Retinal pigment epithelial cell (primary cell): ENCODE data around the gene CA12.

ENCODE experiments used
- DNase-seq: peaks from one replicate; pipeline ENCODE4 v3.0.0-alpha.2; 2010; ENCODE audit warnings: low read depth
- H3K4me3 ChIP-seq: 2 replicates; pipeline ENCODE4 v1.5.1; 2011; ENCODE audit warnings: mild to moderate bottlenecking, low read length, control low read depth, moderate library complexity
- TF ChIP-seq, protein P1 (sequence below): conservative IDR thresholded peaks from 2 replicates; pipeline ENCODE4 v1.5.1; 2011; ENCODE audit warnings: low read depth, low read length, control low read depth, inconsistent platforms

Gene CA12

DNA sequence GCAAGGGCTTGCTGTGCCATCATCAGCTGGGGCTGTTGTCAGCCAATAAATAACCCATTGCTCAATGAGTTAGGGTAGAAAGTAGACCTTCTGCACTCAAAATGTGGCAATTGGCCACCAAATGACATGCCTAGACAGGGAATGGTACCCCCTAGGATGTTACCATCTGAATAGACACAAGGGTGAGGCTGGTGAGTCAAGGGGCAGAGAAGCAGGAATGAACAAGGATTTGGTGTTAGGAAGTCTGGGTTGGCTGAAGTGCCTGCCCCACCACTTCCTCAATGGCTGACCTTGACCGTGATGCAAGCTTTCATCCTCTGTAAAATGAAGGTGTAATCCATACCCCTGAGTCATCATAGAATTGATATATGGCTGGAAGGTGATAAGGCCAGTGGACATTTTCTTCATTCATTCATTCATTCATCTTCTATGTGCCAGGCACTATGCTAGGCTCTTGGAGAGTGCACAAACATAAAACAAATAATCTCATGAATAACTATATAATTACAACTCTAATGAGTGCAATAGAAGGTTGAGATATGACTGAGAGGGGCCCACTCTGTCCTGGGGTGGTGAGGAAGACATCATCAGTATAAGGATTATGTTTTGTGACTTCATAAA, 4.4 kb upstream of the CA12 start:
- DNase-seq, result no peak
- no peak overlapping the region for H3K4me3 ChIP-seq
- TF ChIP-seq, protein P1, sequence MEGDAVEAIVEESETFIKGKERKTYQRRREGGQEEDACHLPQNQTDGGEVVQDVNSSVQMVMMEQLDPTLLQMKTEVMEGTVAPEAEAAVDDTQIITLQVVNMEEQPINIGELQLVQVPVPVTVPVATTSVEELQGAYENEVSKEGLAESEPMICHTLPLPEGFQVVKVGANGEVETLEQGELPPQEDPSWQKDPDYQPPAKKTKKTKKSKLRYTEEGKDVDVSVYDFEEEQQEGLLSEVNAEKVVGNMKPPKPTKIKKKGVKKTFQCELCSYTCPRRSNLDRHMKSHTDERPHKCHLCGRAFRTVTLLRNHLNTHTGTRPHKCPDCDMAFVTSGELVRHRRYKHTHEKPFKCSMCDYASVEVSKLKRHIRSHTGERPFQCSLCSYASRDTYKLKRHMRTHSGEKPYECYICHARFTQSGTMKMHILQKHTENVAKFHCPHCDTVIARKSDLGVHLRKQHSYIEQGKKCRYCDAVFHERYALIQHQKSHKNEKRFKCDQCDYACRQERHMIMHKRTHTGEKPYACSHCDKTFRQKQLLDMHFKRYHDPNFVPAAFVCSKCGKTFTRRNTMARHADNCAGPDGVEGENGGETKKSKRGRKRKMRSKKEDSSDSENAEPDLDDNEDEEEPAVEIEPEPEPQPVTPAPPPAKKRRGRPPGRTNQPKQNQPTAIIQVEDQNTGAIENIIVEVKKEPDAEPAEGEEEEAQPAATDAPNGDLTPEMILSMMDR, result no peak

DNA sequence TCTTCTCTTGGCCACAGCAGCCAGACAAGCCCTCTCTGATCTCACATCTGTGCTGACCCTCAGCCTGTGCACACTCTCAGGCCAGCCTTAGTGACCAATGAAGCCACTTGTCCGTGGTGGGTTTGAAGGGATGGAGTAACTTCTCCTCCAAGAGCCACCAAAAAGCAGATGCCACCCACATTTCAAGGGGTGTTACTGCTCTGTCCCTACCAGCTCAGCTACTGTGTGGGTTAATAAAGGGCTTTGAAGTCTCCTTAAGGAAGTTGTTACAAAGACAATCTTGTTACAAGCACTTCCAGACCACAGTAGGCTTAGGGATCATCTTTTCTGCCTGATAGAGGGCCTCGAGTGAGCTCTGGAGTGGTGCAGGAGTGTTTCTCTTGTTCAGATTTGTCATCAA, 3.3 kb upstream of the CA12 start:
- H3K4me3 ChIP-seq, result no peak overlapping the region
- TF ChIP-seq, protein P1, result no peak
- DNase-seq, result no peak

DNA sequence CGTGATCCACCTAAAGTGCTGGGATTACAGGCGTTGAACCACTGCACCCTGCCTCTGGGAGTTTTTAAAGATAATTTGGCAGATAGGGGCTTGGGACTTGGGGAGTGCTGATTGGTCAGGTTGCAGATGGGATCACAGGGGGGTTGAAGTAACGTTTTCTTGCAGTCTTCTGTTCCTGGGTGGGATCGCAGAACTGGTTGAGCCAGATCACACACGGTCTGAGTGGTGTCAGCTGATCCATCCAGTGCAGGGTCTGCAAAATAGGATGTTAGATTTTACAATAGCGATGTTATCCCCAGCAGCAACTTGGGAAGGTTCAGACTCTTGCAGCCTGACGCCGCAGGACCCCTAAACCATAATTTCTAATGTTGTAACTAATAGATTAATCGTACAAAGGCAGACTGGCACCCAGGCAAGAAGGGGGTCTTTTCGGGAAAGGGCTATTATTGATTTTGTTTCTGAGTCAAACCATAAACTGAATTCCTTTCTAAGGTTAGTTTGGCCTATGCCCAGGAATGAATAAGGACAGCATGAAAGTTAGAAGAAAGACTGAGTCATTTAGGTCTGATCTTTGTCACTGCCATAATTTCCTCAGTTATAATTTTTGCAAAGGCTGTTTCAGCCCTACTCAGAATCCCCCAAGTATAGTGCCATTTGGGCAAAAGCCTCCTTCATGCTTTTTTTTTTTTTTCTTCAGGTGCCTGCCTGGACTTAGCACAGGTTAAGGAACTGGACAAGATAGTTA, 1.5 kb upstream of the CA12 start:
- H3K4me3 ChIP-seq, result no peak overlapping the region
- DNase-seq, result no peak
- TF ChIP-seq, protein P1, result no peak

DNA sequence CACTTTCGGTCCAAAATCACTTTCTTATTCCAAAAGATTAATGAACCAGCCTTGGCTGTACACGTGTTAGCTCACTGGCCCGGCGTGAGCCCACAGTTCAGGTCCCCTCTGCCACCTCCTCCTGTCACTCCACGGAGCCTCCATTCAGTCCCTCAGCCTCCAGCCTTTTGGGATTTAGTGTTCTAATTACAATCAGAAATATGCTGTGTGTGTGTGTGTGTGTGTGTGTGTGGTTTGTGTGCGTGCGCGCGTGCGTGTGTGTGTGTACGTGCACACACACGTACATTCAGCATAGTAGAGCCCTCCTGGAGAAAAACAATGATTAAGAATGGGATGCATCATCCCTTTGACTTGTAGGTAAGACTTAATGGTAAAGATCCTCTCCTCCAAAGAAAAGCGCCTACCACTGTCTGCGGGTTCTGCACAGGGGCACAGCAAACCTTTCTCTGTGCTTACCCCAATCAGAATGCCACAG, 801 bp downstream of the CA12 start:
- peak overlapping the region; percentile 77 for H3K4me3 ChIP-seq
- DNase-seq, result no peak
- TF ChIP-seq, protein P1, result no peak

- H3K4me3 ChIP-seq, result peak overlapping the region; percentile 77
- TF ChIP-seq, protein P1, result no peak
- DNase-seq, result no peak
These were observed 1.4 kb downstream of the CA12 start for GRCh38 chr15:63380151-63380807.

DNA sequence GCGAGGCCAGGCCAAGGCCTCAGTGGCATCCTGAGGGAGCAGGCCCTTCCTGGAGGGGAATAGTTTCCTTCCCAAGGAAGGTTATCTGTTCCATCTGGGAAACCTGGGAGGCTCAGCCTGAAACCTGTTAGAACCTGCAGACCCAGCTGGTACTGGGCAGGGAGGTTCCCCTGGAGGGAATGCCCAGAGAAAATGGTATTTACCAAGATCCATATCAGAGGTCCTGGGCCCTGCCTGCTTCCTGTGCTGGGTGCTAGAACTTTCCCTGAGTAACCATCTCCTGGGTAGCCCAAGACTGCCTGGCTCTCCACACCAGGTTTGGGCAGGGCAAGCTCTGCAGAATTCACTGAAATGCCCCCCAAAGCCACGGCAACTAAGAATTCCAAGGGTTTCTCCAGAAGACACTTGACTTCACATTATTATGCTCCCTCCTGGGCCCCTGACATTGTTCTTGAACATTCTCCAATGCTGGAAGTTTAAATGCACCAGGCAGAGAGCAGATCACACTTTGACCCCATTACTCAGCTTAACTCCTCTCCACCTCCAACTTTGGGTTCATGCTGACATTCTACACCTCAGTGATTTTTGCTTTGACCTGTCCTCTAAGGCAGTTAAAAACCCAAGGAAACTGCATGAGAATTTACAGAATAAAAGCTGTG, 2.0 kb downstream of the CA12 start:
- TF ChIP-seq, protein P1, result no peak
- H3K4me3 ChIP-seq, result peak overlapping the region; percentile 77
- no peak for DNase-seq
